Uterine smooth muscle cell (primary cell): Measurements from ENCODE around the gene CSF3R. TPM values are rescaled to one million over a fixed set of nuclear protein-coding genes. Genes with fewer than 3 reads are reported as not detected.

ENCODE experiments used
- total RNA-seq: library from RNA; depleted of rRNA; stranded (reverse); fragments of >200 nt; gene quantifications from 2 replicates; pipeline ENCODE4 v1.2.3, GENCODE V29; 2014

Gene CSF3R
- total RNA-seq: 0.11 and 0.12 TPM in 2 replicates

GRCh38 chr1:36482724-36483388, at the start of gene CSF3R:
TSS of gene CSF3R (minus strand) at chr1:36482913. CDS start at chr1:36479496, 3,417 bp downstream.

GRCh38 chr1:36463803-36464604, 18.7 kb downstream of the CSF3R start, which contains the start of gene MRPS15:
TSS of gene MRPS15 (minus strand) at chr1:36464384. CDS start at chr1:36464275, 109 bp downstream.

GRCh38 chr1:36450270-36450918, 32.3 kb downstream of the CSF3R start, which contains the start of gene OSCP1:
TSS of gene OSCP1 (minus strand) at chr1:36450451. CDS start at chr1:36450369, 82 bp downstream.

Other genes with a start within 250 kb of the CSF3R start
- gene SH3D21, start 176.5 kb downstream of the CSF3R start, total RNA-seq: 3.1 and 6.2 TPM in 2 replicates
- gene EVA1B, start 159.3 kb downstream of the CSF3R start, total RNA-seq: 233 and 252 TPM in 2 replicates
- 17.6 and 19.9 TPM in 2 replicates for gene STK40, start 97.0 kb downstream of the CSF3R start, total RNA-seq
- 9.5 and 12.0 TPM in 2 replicates for gene LSM10, start 85.0 kb downstream of the CSF3R start, total RNA-seq
- 7.7 and 15.5 TPM in 2 replicates for gene OSCP1, start 32.5 kb downstream of the CSF3R start, total RNA-seq
- gene MRPS15, start 18.5 kb downstream of the CSF3R start, total RNA-seq: 64.0 and 90.6 TPM in 2 replicates